ENCODE data around the gene CNMD.

The CNMD gene

GRCh38 chr13:52739468-52740071 is at the start of gene CNMD:
Gene CNMD (minus strand): TSS chr13:52739820. CDS start chr13:52739701, 119 bp downstream.
- DNase-seq (ENCODE audit: low read depth, low spot score) = no peak

DNA sequence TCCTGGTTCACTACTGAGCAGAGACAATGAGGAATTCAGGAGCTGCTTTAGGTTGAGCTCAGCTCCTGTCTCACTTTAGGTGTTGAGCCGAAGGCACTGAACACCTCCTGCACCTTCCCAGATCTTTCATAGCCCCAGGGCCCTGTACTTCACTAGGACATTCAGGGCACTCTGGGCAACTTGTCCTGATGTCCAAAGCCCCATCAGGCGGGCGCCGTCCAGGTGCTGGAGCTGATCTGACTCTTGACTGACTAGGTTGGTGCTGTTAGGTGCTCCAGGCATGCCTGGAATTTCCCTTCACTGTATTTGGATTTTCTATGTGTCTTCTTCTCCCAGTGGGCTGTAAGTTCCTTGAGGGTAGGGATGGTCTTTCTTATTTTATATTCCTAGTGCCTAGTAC is 48.4 kb upstream of the CNMD start:
- DNase-seq (ENCODE audit: low read depth, low spot score) = no peak

GRCh38 chr13:52787235-52787634 is 47.6 kb upstream of the CNMD start:
- DNase-seq (ENCODE audit: low read depth, low spot score) = no peak

DNA sequence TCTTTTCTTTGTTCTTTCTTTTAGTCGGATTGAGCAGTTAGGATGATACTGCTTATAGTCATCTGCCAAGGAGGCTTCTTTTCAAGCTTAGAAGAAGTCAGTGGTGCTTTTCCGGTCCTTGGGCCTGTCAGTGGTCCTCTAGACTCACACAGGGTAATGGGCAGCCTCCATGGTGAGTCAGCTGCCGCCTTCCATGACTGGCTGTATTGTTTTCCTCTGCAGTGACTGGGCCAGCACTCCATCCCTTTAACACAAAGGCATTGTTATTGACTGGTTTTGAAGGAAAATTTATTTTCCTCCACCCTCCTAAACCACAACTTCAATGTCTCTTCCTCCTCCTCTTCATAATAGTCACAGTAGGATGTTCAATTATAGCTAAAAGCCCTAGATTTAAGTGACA is 47.1 kb upstream of the CNMD start:
- no peak for DNase-seq (ENCODE audit: low read depth, low spot score)

DNA sequence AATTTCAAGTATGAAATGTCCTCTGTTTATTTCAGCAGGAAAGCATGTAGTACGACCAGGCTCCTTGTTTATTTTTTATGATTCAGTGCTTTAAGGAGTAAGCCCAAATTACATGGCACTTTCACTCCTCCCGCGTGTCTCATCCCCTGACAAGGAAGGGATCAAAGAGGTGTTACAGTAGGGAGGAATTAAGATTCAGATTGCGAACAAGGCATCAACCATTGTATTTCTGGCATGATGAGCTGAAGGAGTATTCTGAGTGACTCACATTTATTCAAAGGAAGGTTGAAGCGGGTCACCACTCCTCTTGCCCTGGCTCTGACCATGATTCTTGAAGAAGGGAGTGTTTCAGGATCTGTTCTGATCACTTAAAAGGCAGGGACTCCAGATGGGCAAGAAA is 46.1 kb upstream of the CNMD start:
- no peak for DNase-seq (ENCODE audit: low read depth, low spot score)

- DNase-seq (ENCODE audit: low read depth, low spot score) = no peak
These were observed 45.1 kb upstream of the CNMD start for GRCh38 chr13:52784591-52785340.

DNA sequence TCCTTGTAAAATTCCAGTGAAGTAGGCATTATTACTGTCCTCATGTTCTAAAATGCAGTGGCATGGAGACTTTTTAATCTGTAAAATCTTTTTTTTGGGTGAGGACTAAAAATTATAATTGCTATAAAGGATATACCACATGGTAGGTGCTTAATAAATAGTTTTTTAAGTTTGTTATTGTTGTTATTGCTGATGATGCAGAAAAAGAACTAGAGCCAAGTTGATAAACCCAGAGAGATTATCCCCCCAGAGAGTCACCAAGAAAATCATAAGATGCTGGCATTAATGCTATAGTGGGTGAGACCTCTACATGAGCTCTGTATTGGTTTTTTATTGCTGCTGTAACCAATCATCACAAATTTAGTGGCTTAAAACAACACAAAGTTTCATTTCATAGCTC is 44.3 kb upstream of the CNMD start:
- DNase-seq (ENCODE audit: low read depth, low spot score) = no peak

DNA sequence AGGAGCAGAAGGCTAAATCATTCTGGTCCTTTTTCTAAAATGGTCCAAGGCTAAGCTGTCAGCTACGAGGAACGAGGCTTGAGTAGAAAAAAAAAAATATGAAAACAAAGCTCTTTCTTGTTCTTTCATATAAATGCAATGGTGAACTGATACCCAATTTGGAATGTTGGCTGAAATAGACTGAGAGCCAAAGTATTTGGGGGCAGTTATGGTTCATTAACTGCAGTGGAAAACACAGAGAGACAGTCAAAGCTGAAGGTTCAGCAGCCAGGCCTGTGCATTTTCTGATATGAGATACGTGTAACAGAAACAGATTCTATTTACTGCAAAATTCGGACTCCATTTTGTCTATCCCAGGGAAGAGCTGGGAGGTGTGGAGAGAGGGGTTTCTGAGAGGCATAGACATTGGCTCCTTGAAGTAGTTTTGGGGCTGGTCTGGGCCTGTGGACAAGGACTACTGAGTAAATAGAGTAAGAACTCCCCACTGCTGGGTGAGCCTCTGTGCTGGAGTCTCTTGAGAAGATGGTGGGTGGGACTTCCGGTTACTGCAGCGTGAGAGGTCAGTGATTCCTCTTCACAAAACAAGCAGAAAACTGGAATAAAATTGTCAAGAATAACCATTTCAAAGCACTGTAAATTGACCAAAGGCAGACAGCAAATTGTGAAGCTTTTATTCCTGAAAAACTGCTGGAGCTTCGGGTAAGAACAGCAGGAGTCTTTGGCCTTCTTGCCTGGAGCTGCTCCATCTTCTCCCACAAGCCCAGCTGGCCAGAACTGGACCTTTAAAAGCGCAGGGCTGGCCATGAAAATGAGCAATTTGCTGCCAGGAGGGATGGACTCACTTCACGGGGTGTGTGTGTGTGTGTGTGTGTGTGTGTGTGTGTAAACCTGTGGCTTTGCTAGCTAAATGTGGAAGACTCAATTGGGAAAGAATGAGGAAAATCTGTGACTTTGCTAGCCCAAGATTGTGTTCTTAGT is 43.1 kb upstream of the CNMD start:
- no peak for DNase-seq (ENCODE audit: low read depth, low spot score)

- DNase-seq (ENCODE audit: low read depth, low spot score) = no peak
These were observed 41.0 kb upstream of the CNMD start for GRCh38 chr13:52780611-52781010.

DNA sequence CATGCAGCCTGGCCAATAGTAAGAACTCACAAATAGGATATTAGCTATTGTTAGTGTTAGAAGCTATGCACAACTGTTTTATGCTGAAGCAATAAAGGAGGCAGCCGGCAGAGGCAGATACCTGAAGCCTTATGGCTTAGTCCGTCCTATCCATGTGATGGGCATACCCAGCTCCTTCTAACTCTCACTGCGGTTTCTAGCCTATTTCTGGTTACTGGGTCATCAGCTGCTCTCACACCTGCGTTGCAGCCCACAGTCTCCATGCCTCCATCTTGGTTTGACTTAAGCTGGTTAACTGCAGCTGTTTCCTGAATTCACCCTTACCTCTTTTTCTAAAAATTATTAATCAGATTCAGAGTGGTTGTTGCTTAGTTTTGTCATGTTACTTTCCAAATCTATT is 40.5 kb upstream of the CNMD start:
- DNase-seq (ENCODE audit: low read depth, low spot score) = no peak

DNA sequence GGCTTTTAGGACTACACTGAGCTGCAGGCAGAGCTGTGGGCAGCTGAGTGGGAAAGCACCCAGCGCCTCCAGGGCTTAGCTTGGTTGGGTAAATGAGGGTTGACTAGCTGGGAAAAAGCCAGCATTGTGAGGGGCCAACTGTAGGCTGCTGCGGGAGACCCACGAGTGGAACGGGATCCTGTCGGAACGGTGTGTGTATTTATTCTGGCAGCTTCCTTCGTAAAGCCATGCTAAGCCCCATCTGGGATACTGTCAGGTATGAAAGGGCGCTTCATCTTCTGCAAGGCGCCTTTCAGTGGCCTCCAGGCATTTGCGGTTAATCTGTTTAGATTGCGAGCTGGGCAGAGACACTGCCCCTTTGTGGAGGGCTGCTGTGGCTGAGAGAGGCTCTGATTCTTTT is 39.5 kb upstream of the CNMD start:
- DNase-seq (ENCODE audit: low read depth, low spot score) = no peak

DNA sequence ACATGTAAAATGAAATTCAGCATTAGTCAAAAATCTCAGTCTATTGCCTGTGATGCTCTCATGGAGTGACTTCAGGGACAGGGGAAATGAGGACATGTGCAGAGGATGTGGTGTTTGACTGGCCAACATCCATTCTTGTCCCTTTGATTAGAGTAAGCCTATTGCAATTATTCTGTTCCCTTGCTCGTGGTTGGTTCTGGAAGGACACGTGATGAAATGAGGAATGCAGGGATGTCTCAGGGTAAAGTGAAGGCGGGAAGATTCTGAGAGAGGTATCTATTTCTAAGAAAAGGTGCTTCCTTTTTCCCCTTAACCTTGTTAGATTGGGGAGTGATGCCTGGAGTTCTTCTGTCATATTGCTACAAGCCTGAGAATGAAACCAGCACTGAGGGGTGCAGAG is 37.1 kb upstream of the CNMD start:
- DNase-seq (ENCODE audit: low read depth, low spot score) = no peak

- DNase-seq (ENCODE audit: low read depth, low spot score) = no peak
These were observed 35.9 kb upstream of the CNMD start for GRCh38 chr13:52775511-52775910.

- no peak for DNase-seq (ENCODE audit: low read depth, low spot score)
These were observed 28.4 kb upstream of the CNMD start for GRCh38 chr13:52767949-52768516.

- DNase-seq (ENCODE audit: low read depth, low spot score) = no peak
These were observed 26.2 kb upstream of the CNMD start for GRCh38 chr13:52765611-52766390.

- no peak for DNase-seq (ENCODE audit: low read depth, low spot score)
These were observed 20.5 kb upstream of the CNMD start for GRCh38 chr13:52760077-52760476.

DNA sequence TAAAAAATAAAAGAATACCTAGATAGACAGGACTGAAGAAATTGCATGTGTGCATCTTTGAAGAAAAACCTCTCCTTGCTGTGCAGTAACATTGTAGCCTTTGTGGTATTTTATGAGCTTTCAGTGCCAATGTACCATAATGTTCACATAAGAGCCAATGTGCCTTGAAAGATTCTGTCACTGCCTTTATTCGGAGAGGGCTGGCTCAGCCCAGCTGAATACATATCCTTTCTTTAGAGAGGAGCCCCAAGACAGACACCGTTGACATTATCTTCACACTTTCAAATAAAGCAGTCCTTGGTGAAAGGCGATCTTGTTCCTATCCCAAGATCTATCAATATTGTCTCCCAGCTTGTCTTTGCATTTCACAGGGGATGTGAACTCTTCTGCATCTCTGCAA is 18.5 kb upstream of the CNMD start:
- DNase-seq (ENCODE audit: low read depth, low spot score) = no peak

DNA sequence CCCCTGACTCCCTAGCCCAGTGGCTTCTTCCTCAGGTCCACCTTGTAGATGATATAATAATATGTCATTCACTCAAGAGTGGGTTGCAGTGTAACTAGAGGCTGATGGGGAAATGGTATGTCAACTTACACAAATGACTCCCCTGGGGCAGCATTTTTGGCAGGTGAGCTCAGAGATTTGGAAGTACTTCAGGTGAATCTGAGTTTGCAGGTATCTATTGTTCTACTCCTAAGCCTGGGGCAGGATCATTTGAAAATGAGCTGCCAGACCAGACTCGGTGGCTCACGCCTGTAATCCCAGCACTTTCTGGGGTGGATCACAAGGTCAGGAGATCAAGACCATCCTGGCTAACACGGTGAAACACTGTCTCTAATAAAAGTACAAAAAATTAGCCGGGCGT is 11.6 kb upstream of the CNMD start:
- DNase-seq (ENCODE audit: low read depth, low spot score) = no peak

GRCh38 chr13:52750713-52751112 is 11.1 kb upstream of the CNMD start:
- DNase-seq (ENCODE audit: low read depth, low spot score) = no peak

DNA sequence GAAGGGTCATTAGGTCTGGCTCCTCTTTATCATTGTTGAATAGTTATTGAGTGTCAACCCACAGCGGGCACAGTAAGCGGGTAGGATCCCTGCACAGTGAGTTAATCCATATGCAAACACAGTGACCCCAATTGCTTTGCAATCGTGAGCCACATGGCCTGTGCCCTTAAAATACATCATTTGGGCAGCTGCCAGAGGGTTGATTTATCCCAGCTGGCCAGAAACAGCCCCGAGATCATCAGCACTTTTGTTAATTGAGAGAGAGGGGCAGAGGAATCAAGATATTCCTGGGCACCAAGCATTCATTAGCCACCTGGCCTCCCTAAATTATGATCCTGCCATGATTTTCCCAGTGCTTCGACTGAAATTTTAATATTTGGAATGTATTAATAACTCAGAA is 9.8 kb upstream of the CNMD start:
- DNase-seq (ENCODE audit: low read depth, low spot score) = no peak

GRCh38 chr13:52746141-52746540 is 6.5 kb upstream of the CNMD start:
- no peak for DNase-seq (ENCODE audit: low read depth, low spot score)
